GM18505 (cell line): ENCODE results near the gene MXD3.
"Not testable (repeated sequence)": the region's sequence is repeated elsewhere in the genome, so short reads cannot be mapped to it uniquely, and the experiment has no call there.

ENCODE experiments used
- ATAC-seq: cut with Tn5 transposase; IDR thresholded peaks from one replicate; pipeline ENCODE4 v1.9.1; 2021; ENCODE audit not compliant: unreplicated experiment
- POLR2A ChIP-seq: IDR thresholded peaks from 4 replicates; pipeline ENCODE4 v1.6.1; 2011; ENCODE audit warnings: borderline replicate concordance; ENCODE audit not compliant: insufficient read depth, insufficient read length; ENCODE audit errors: extremely low read depth

The MXD3 gene

GRCh38 chr5:177308740-177309139 lies 3.0 kb downstream of the MXD3 start:
- ATAC-seq = no peak

GRCh38 chr5:177307544-177308363 lies 3.9 kb downstream of the MXD3 start:
- no peak for ATAC-seq

More at GRCh38 chr5:177308740-177309139, 3.0 kb downstream of the MXD3 start:
- no peak for TF ChIP-seq POLR2A

GRCh38 chr5:177306674-177307543 lies 4.8 kb downstream of the MXD3 start:
- peak; percentile 33 for TF ChIP-seq POLR2A
- ATAC-seq = no peak

More at GRCh38 chr5:177307544-177308363, 3.9 kb downstream of the MXD3 start:
- peak; percentile 22 for TF ChIP-seq POLR2A

GRCh38 chr5:177306103-177306640 lies 5.5 kb downstream of the MXD3 start:
- ATAC-seq = not testable (repeated sequence)

GRCh38 chr5:177304392-177305119 lies 7.1 kb downstream of the MXD3 start:
- TF ChIP-seq POLR2A = no peak
- ATAC-seq = no peak

- ATAC-seq = no peak
- no peak for TF ChIP-seq POLR2A
These were observed 7.7 kb downstream of the MXD3 start for GRCh38 chr5:177303925-177304391.

- peak; percentile 62 for TF ChIP-seq POLR2A
- ATAC-seq = peak; percentile 57
These were observed 8.4 kb downstream of the MXD3 start, which contains the start of the genes PRELID1 and RAB24 for GRCh38 chr5:177303121-177303924. Gene PRELID1, plus strand, starts transcription at chr5:177303799. Its CDS starts 187 bp downstream, at chr5:177303986. Gene RAB24, minus strand, starts transcription at chr5:177303719. Its CDS starts 431 bp downstream, at chr5:177303288.

- no peak for TF ChIP-seq POLR2A
- no peak for ATAC-seq
These were observed 9.2 kb downstream of the MXD3 start for GRCh38 chr5:177302354-177303110.

GRCh38 chr5:177301503-177302165 lies 10.1 kb downstream of the MXD3 start:
- TF ChIP-seq POLR2A = no peak
- ATAC-seq = no peak

- no peak for TF ChIP-seq POLR2A
- no peak for ATAC-seq
These were observed 10.7 kb downstream of the MXD3 start for GRCh38 chr5:177300951-177301350.

GRCh38 chr5:177300236-177300880 lies 11.3 kb downstream of the MXD3 start:
- no peak for TF ChIP-seq POLR2A
- ATAC-seq = no peak

- no peak for ATAC-seq
- TF ChIP-seq POLR2A = no peak
These were observed 12.0 kb downstream of the MXD3 start for GRCh38 chr5:177299697-177300096.
